ENCODE data around the gene NDP. TPM values are rescaled to one million over a fixed set of nuclear protein-coding genes. Genes with fewer than 3 reads are reported as not detected.

The NDP gene
- total RNA-seq, 1 experiment from 2014 or later = 1.5 TPM

DNA sequence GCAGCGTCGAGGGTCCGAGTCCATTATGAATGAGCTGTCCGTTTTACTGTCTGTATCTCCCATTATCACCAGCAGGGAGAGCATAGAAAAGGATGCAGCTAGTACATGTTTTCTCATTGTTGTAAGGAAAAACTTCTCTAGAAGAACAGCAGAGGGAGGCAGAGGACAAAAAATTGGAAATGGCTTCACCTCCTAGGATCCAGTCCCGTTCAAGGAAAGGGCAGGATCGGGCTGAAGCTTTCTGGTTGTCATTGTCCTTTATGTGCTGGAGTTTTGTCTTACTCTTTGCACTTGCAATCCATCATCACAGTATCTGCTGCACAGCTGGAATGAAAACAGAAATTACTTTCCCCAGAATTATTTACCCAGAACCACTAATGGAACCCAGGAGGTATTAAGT is 14.7 kb downstream of the NDP start:
- Mint-ChIP-seq H3K4me1 (ENCODE audit: low read depth, unreplicated experiment) (no peaks in the 10 kb centered on the region), H3K27me3 (ENCODE audit: unreplicated experiment) (no peaks in the 10 kb centered on the region), H3K36me3 (ENCODE audit: insufficient read depth, unreplicated experiment) (no peaks in the 10 kb centered on the region), H3K27ac (ENCODE audit: unreplicated experiment) (no peak overlapping the region), H3K9me3 (ENCODE audit: low read depth, unreplicated experiment) (peaks cover 3% of the 10 kb centered on the region), H3K4me3 (ENCODE audit: low read depth, unreplicated experiment) (no peak overlapping the region)
- DNase-seq = peak; percentile 52
- BruUV-seq (replicated peaks) = no TSS peak
- CTCF ChIA-PET = interaction anchor here (0.6 to 1.6 kb wide), 15 partner anchors 9 to 304 kb away, joined by 3 to 26 read pairs (median 4); no protein-coding TSS in a partner anchor
- TF ChIP-seq, protein P1, sequence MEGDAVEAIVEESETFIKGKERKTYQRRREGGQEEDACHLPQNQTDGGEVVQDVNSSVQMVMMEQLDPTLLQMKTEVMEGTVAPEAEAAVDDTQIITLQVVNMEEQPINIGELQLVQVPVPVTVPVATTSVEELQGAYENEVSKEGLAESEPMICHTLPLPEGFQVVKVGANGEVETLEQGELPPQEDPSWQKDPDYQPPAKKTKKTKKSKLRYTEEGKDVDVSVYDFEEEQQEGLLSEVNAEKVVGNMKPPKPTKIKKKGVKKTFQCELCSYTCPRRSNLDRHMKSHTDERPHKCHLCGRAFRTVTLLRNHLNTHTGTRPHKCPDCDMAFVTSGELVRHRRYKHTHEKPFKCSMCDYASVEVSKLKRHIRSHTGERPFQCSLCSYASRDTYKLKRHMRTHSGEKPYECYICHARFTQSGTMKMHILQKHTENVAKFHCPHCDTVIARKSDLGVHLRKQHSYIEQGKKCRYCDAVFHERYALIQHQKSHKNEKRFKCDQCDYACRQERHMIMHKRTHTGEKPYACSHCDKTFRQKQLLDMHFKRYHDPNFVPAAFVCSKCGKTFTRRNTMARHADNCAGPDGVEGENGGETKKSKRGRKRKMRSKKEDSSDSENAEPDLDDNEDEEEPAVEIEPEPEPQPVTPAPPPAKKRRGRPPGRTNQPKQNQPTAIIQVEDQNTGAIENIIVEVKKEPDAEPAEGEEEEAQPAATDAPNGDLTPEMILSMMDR (IDR thresholded peaks at IDR 0.05; ENCODE audit: unreplicated experiment) = peak; percentile 72
- intact Hi-C loops (cut with micrococcal nuclease; ENCODE audit: unreplicated experiment) = loop anchor here (1.0 to 5.0 kb wide), 4 partner anchors 68 to 286 kb away; no protein-coding TSS in a partner anchor

DNA sequence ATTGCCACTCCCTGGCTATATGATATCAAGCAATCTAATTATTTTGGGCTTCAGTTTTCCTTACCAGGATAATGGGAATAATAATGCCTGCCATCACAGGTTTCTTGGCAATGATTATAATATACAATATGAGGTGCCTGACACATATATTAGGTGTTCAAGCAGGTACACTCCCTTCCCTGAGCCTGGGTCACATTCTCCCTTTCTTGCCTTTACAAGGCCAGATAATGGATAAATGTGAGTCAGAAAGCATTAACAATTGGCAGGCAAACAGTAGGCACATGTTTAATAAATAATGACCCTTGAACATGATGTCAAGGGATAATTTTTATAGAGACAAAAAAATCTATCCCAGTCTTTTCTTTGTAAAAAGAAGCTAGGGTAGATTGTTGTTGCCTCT is 17.2 kb downstream of the NDP start:
- Mint-ChIP-seq H3K4me1 (ENCODE audit: low read depth, unreplicated experiment) (no peaks in the 10 kb centered on the region), H3K9me3 (ENCODE audit: low read depth, unreplicated experiment) (no peaks in the 10 kb centered on the region), H3K4me3 (ENCODE audit: low read depth, unreplicated experiment) (no peak overlapping the region), H3K27ac (ENCODE audit: unreplicated experiment) (no peak overlapping the region), H3K27me3 (ENCODE audit: unreplicated experiment) (no peaks in the 10 kb centered on the region), H3K36me3 (ENCODE audit: insufficient read depth, unreplicated experiment) (no peaks in the 10 kb centered on the region)
- BruUV-seq (replicated peaks) = no TSS peak
- intact Hi-C loops (cut with micrococcal nuclease; ENCODE audit: unreplicated experiment) = loop anchor here (5.0 kb wide), 2 partner anchors 119 to 246 kb away; no protein-coding TSS in a partner anchor
- TF ChIP-seq, protein P1 (IDR thresholded peaks at IDR 0.05; ENCODE audit: unreplicated experiment) = no peak
- CTCF ChIA-PET = no interaction called here
- DNase-seq = no peak

DNA sequence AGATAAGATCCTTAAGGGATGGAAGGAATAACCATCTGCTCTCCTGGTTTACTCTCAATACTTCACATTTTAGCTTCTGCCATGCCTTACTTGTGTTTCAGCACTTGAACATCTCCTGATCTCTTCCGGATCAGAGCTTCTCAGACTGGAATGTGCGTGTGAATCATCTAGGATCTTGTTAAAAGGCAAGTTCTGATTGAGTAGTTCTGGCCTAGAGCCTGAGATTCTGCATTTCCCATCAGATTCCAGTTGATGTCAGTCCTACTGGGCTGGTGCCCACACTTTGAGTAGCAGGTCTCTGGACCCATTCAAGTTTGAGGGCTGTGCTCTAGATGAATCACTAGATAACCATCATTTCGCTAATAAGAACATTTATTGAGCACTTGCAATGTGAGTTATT is 20.0 kb downstream of the NDP start:
- H3K4me1 Mint-ChIP-seq (ENCODE audit: low read depth, unreplicated experiment) = no peaks in the 10 kb centered on the region
- H3K9me3 Mint-ChIP-seq (ENCODE audit: low read depth, unreplicated experiment) = no peaks in the 10 kb centered on the region
- no peaks in the 10 kb centered on the region for H3K36me3 Mint-ChIP-seq (ENCODE audit: insufficient read depth, unreplicated experiment)
- intact Hi-C loops (cut with micrococcal nuclease; ENCODE audit: unreplicated experiment) = no loop called here
- no peaks in the 10 kb centered on the region for H3K27me3 Mint-ChIP-seq (ENCODE audit: unreplicated experiment)
- no peak overlapping the region for H3K27ac Mint-ChIP-seq (ENCODE audit: unreplicated experiment)
- TF ChIP-seq, protein P1 (IDR thresholded peaks at IDR 0.05; ENCODE audit: unreplicated experiment) = no peak
- H3K4me3 Mint-ChIP-seq (ENCODE audit: low read depth, unreplicated experiment) = no peak overlapping the region
- CTCF ChIA-PET = no interaction called here
- BruUV-seq (replicated peaks) = no TSS peak
- no peak for DNase-seq

DNA sequence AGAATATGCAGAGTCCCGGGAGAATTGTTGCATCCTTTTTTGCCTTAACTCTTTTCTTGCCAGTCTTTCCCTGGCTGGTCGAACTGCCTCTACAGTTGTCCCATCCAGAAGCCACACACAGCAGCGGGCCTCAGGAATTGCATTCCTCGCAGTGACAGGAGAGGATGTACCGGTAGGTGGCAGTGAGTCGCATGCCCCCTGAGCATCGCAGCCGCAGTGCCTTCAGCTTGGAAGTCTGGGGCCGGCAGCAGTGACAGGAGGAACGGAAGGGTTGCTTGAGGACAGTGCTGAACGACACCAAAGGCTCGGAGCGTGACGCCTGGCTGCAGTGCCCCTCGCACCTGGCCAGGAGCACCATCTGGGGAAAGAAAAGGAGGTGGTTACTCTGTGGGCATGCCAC is 23.5 kb downstream of the NDP start:
- Mint-ChIP-seq H3K9me3 (ENCODE audit: low read depth, unreplicated experiment) (no peaks in the 10 kb centered on the region), H3K27me3 (ENCODE audit: unreplicated experiment) (no peaks in the 10 kb centered on the region), H3K4me3 (ENCODE audit: low read depth, unreplicated experiment) (no peak overlapping the region), H3K36me3 (ENCODE audit: insufficient read depth, unreplicated experiment) (no peaks in the 10 kb centered on the region), H3K4me1 (ENCODE audit: low read depth, unreplicated experiment) (no peaks in the 10 kb centered on the region), H3K27ac (ENCODE audit: unreplicated experiment) (no peak overlapping the region)
- CTCF ChIA-PET = interaction anchor here (0.7 kb wide), 2 partner anchors 9 to 582 kb away, joined by 3 read pairs; no protein-coding TSS in a partner anchor
- TF ChIP-seq, protein P1 (IDR thresholded peaks at IDR 0.05; ENCODE audit: unreplicated experiment) = no peak
- BruUV-seq (replicated peaks) = no TSS peak
- DNase-seq = peak; percentile 40
- intact Hi-C loops (cut with micrococcal nuclease; ENCODE audit: unreplicated experiment) = no loop called here
